ENCODE measurements around the gene SPSB2. TPM values are rescaled to one million over a fixed set of nuclear protein-coding genes. Genes with fewer than 3 reads are reported as not detected.
"Not testable (repeated sequence)": the region's sequence is repeated elsewhere in the genome, so short reads cannot be mapped to it uniquely, and the experiment has no call there.

The SPSB2 gene
- total and polyA plus RNA-seq, 5 experiments from 2014 or later = 10.1 to 23.3 (median 10.6) TPM

- peaks cover 33 to 62% (median 52%) of the 10 kb centered on the region in 4 donors for H3K4me1 Mint-ChIP-seq
- H3K27ac Mint-ChIP-seq = peak within 1 kb of the TSS; percentile 84 to 96 (median 89)
- peak within 1 kb of the TSS; percentile 84 to 95 (median 88) for H3K4me3 Mint-ChIP-seq
- POLR2A ChIA-PET = interaction anchor here (0.6 to 7.2 kb wide), 21 partner anchors 9 to 241 kb away, joined by 3 to 119 read pairs (median 4); partner anchors contain the start of genes C12orf57, C1RL, CDCA3 and EMG1
- H3K9me3 Mint-ChIP-seq = no peaks in the 10 kb centered on the region
- H3K27me3 Mint-ChIP-seq = no peaks in the 10 kb centered on the region
- peaks cover 0 to 40% (median 2%) of the 10 kb centered on the region in 3 donors for H3K36me3 Mint-ChIP-seq
- ATAC-seq (peak; percentile 70 to 72), DNase-seq (peak in 9 of 10 donors; percentile 38 to 87 (median 60))
Measured at GRCh38 chr12:6867413-6868210, 5.5 kb downstream of the SPSB2 start, which contains the start of gene TPI1. Gene TPI1, plus strand, starts transcription at chr12:6867531. Its CDS starts 36 bp downstream, at chr12:6867567.

- peak overlapping the region; percentile 83 to 95 (median 88) for H3K4me3 Mint-ChIP-seq
- ATAC-seq (peak in 1 of 2 donors; percentile 15), DNase-seq (peak in 1 of 10 donors; percentile 69)
- peak overlapping the region; percentile 57 to 96 (median 88) for H3K27ac Mint-ChIP-seq
- H3K27me3 Mint-ChIP-seq = no peaks in the 10 kb centered on the region
- no peaks in the 10 kb centered on the region for H3K9me3 Mint-ChIP-seq
- peaks cover 29 to 57% (median 45%) of the 10 kb centered on the region in 4 donors for H3K4me1 Mint-ChIP-seq
- peaks cover 4 to 45% (median 6%) of the 10 kb centered on the region in 3 donors for H3K36me3 Mint-ChIP-seq
- POLR2A ChIA-PET = interaction anchor here (0.6 to 7.2 kb wide), 19 partner anchors 8 to 242 kb away, joined by 3 to 119 read pairs (median 5); partner anchors contain the start of genes C12orf57, C1RL, CDCA3 and EMG1
Measured at GRCh38 chr12:6866920-6867412, 6.1 kb downstream of the SPSB2 start.

- H3K27ac Mint-ChIP-seq = peak overlapping the region in 9 of 10 donors; percentile 72 to 96 (median 89)
- ATAC-seq (no peak), DNase-seq (peak in 6 of 10 donors; percentile 5 to 70 (median 27))
- peaks cover 5 to 49% (median 7%) of the 10 kb centered on the region in 3 donors for H3K36me3 Mint-ChIP-seq
- H3K4me1 Mint-ChIP-seq = peaks cover 25 to 51% (median 39%) of the 10 kb centered on the region in 4 donors
- peak overlapping the region; percentile 83 to 95 (median 88) for H3K4me3 Mint-ChIP-seq
- H3K9me3 Mint-ChIP-seq = no peaks in the 10 kb centered on the region
- POLR2A ChIA-PET = interaction anchor here (1.0 to 7.2 kb wide), 13 partner anchors 8 to 243 kb away, joined by 3 to 119 read pairs (median 7); partner anchors contain the start of genes C12orf57, C1RL, CDCA3 and EMG1
- no peaks in the 10 kb centered on the region for H3K27me3 Mint-ChIP-seq
Measured at GRCh38 chr12:6866163-6866919, 6.8 kb downstream of the SPSB2 start.

GRCh38 chr12:6865307-6865706, 7.8 kb downstream of the SPSB2 start:
- H3K9me3 Mint-ChIP-seq, DNase-seq, ATAC-seq, H3K27me3 Mint-ChIP-seq: not testable (repeated sequence)
- Mint-ChIP-seq H3K4me3 (peak overlapping the region in 7 of 10 donors; percentile 6 to 95 (median 46)), H3K4me1 (peaks cover 21 to 43% (median 29%) of the 10 kb centered on the region in 4 donors), H3K27ac (peak overlapping the region in 7 of 10 donors; percentile 15 to 93 (median 73)), H3K36me3 (peaks cover 5 to 52% (median 14%) of the 10 kb centered on the region in 3 donors)
- POLR2A ChIA-PET = interaction anchor here (1.0 to 7.2 kb wide), 3 partner anchors 8 to 72 kb away, joined by 3 to 119 read pairs (median 6); partner anchors contain the start of genes CDCA3, SPSB2 and USP5

GRCh38 chr12:6863586-6864321, 9.3 kb downstream of the SPSB2 start:
- DNase-seq (no peak), ATAC-seq (no peak)
- POLR2A ChIA-PET = interaction anchor here (1.1 to 7.2 kb wide), 3 partner anchors 9 to 13 kb away, joined by 3 to 119 read pairs (median 6); partner anchors contain the start of genes CDCA3, SPSB2 and USP5
- Mint-ChIP-seq H3K27ac (no peak overlapping the region), H3K27me3 (no peaks in the 10 kb centered on the region), H3K4me1 (peaks cover 11 to 27% (median 15%) of the 10 kb centered on the region in 4 donors), H3K9me3 (no peaks in the 10 kb centered on the region), H3K4me3 (no peak overlapping the region), H3K36me3 (peaks cover 5 to 52% (median 15%) of the 10 kb centered on the region in 3 donors)

- no peak overlapping the region for H3K4me3 Mint-ChIP-seq
- DNase-seq (no peak), ATAC-seq (no peak)
- H3K36me3 Mint-ChIP-seq = peaks cover 5 to 58% (median 18%) of the 10 kb centered on the region in 3 donors
- no peaks in the 10 kb centered on the region for H3K27me3 Mint-ChIP-seq
- no peak overlapping the region for H3K27ac Mint-ChIP-seq
- no peaks in the 10 kb centered on the region for H3K9me3 Mint-ChIP-seq
- POLR2A ChIA-PET = interaction anchor here (1.1 to 7.2 kb wide), 2 partner anchors 9 to 13 kb away, joined by 3 to 119 read pairs; partner anchors contain the start of genes CDCA3 and USP5
- H3K4me1 Mint-ChIP-seq = peaks cover 3 to 20% (median 8%) of the 10 kb centered on the region in 4 donors
Measured at GRCh38 chr12:6863033-6863432, 10.1 kb downstream of the SPSB2 start.

- Mint-ChIP-seq H3K27ac (peak overlapping the region in 2 of 10 donors; percentile 57 to 76), H3K4me3 (no peak overlapping the region), H3K36me3 (peaks cover 9 to 75% (median 30%) of the 10 kb centered on the region in 3 donors), H3K27me3 (no peaks in the 10 kb centered on the region), H3K4me1 (peaks cover under 1 to 13% (median 5%) of the 10 kb centered on the region in 4 donors), H3K9me3 (no peaks in the 10 kb centered on the region)
- POLR2A ChIA-PET = interaction anchor here (1.6 kb wide), 2 partner anchors 9 to 11 kb away, joined by 4 to 12 read pairs; partner anchors contain the start of genes CDCA3, SPSB2 and USP5
- ATAC-seq (no peak), DNase-seq (no peak)
Measured at GRCh38 chr12:6861391-6861790, 11.7 kb downstream of the SPSB2 start.

- Mint-ChIP-seq H3K27me3 (no peaks in the 10 kb centered on the region), H3K4me3 (no peak overlapping the region), H3K4me1 (peaks cover 0 to 9% (median 3%) of the 10 kb centered on the region in 4 donors), H3K36me3 (peaks cover 9 to 79% (median 30%) of the 10 kb centered on the region in 3 donors), H3K9me3 (no peaks in the 10 kb centered on the region), H3K27ac (peak overlapping the region in 2 of 10 donors; percentile 57 to 76)
- ATAC-seq = no peak
- POLR2A ChIA-PET = interaction anchor here (0.6 to 1.6 kb wide), 3 partner anchors 9 to 20 kb away, joined by 3 to 12 read pairs (median 4); partner anchors contain the start of genes CDCA3, SPSB2 and USP5
- DNase-seq = no peak
Measured at GRCh38 chr12:6860942-6861341, 12.2 kb downstream of the SPSB2 start.

GRCh38 chr12:6860116-6860515, 13.0 kb downstream of the SPSB2 start:
- no peak overlapping the region for H3K27ac Mint-ChIP-seq
- H3K27me3 Mint-ChIP-seq = no peaks in the 10 kb centered on the region
- no peaks in the 10 kb centered on the region for H3K9me3 Mint-ChIP-seq
- no peak for DNase-seq
- H3K4me1 Mint-ChIP-seq = peaks cover 0 to 9% (median 4%) of the 10 kb centered on the region in 4 donors
- ATAC-seq = no peak
- H3K4me3 Mint-ChIP-seq = no peak overlapping the region
- POLR2A ChIA-PET = interaction anchor here (0.6 to 1.4 kb wide), 2 partner anchors 8 to 233 kb away, joined by 4 to 6 read pairs; partner anchors contain the start of gene USP5
- peaks cover 9 to 79% (median 30%) of the 10 kb centered on the region in 3 donors for H3K36me3 Mint-ChIP-seq

- Mint-ChIP-seq H3K4me3 (no peak overlapping the region), H3K27me3 (no peaks in the 10 kb centered on the region), H3K4me1 (peaks cover 6 to 19% (median 10%) of the 10 kb centered on the region in 4 donors), H3K27ac (no peak overlapping the region), H3K36me3 (peaks cover 9 to 77% (median 28%) of the 10 kb centered on the region in 3 donors), H3K9me3 (no peaks in the 10 kb centered on the region)
- POLR2A ChIA-PET = interaction anchor here (0.9 to 1.2 kb wide), 3 partner anchors 8 to 14 kb away, joined by 3 read pairs; partner anchors contain the start of genes SPSB2 and TPI1
- no peak for DNase-seq
- ATAC-seq = no peak
Measured at GRCh38 chr12:6858799-6859198, 14.3 kb downstream of the SPSB2 start.

- peaks cover 4 to 47% (median 16%) of the 10 kb centered on the region in 3 donors for H3K36me3 Mint-ChIP-seq
Measured at GRCh38 chr12:6855322-6855721, 17.8 kb downstream of the SPSB2 start.

More at GRCh38 chr12:6855322-6855721, 17.8 kb downstream of the SPSB2 start:
- Mint-ChIP-seq H3K4me3 (no peak overlapping the region), H3K27me3 (no peaks in the 10 kb centered on the region), H3K9me3 (no peaks in the 10 kb centered on the region), H3K4me1 (peaks cover 23 to 33% (median 25%) of the 10 kb centered on the region in 4 donors), H3K27ac (peak overlapping the region in 1 of 10 donors; percentile 12)
- POLR2A ChIA-PET = interaction anchor here (6.5 kb wide), 1 partner anchor 11 kb away, joined by 119 read pairs; the partner anchor contains the start of gene TPI1
- DNase-seq (no peak), ATAC-seq (no peak)
